Psoas muscle (tissue), 8 donors: ENCODE results near the gene NRIP2. TPM values are rescaled to one million over a fixed set of nuclear protein-coding genes. Genes with fewer than 3 reads are reported as not detected.
"Not testable (repeated sequence)": the region's sequence is repeated elsewhere in the genome, so short reads cannot be mapped to it uniquely, and the experiment has no call there.

ENCODE experiments used
- ATAC-seq, 4 donors: fragments of 200-7000 bp; cut with Tn5 transposase; one replicate each; pipeline ENCODE4 v1.9.1; 2020; ENCODE audit warnings: moderate library complexity in 3 of 4, mild to moderate bottlenecking in 2 of 4
- DNase-seq, 2 donors: peaks; one replicate each; pipeline ENCODE4 v3.0.0-alpha.2; 2020
- H3K27ac ChIP-seq: fragments of 200-600 bp; one replicate; pipeline ENCODE4 v1.8.0; 2022
- H3K27me3 ChIP-seq, 3 donors: fragments of 200-600 bp in 1 of 3; one replicate each; pipeline versions ENCODE4 v1.6.1 to v1.8.0; 2013 to 2022; ENCODE audit warnings: low read length in 2 of 3, mild to moderate bottlenecking in 2 of 3, moderate library complexity in 1 of 3; ENCODE audit not compliant: insufficient read depth in 3 of 3
- H3K36me3 ChIP-seq, 2 donors: fragments of 200-600 bp in 1 of 2; one replicate each; pipeline versions ENCODE4 v1.6.1 to v1.8.0; 2013 to 2022; ENCODE audit warnings: low read depth in 1 of 2, mild to moderate bottlenecking in 1 of 2, moderate library complexity in 1 of 2; ENCODE audit not compliant: insufficient read depth in 1 of 2
- H3K4me1 ChIP-seq: fragments of 200-600 bp; one replicate; pipeline ENCODE4 v1.8.0; 2022
- H3K4me3 ChIP-seq: fragments of 200-600 bp; one replicate; pipeline ENCODE4 v1.8.0; 2022; ENCODE audit warnings: mild to moderate bottlenecking
- H3K9me3 ChIP-seq: fragments of 200-600 bp; one replicate; pipeline ENCODE4 v1.8.0; 2022
- CTCF ChIP-seq: fragments of 200-600 bp; IDR thresholded peaks from one replicate; pipeline ENCODE4 v1.8.0; 2022; ENCODE audit warnings: antibody characterized with exemption
- WGBS, 3 donors: extraction: QIAGEN DNeasy Blood & Tissue Kit; methylation state at CpG; one replicate each; pipeline versions ENCODE4 v1.1.6 to v1.1.7; 2013; 5-methylcytosine and 5-hydroxymethylcytosine counted together
- intact Hi-C, 2 donors: fragments of 100-400 bp; cut with DNase I; formaldehyde crosslinking; loops; one replicate each; pipeline versions ENCODE4 v1.11.0 to v1.14.2; 2022
- polyA plus RNA-seq, 3 donors: library from polyadenylated mRNA; stranded (reverse); fragments of 200-250 nt; gene quantifications; one replicate each; pipeline ENCODE4 v1.2.3, GENCODE V29; 2013
- total RNA-seq, 4 donors: library from RNA; stranded (reverse); fragmentation: NEBNext Ultra II Directional in 2 of 4; extraction: Animal tissue kit (Norgen Biotek cat#: 25700) in 2 of 4; gene quantifications; one replicate each; pipeline versions ENCODE4 v1.2.1 to v1.2.4, GENCODE V29; 2021 to 2023
- donor health status: healthy with polysubstance abuse.
- donor health status: DM: no; HTN: no; CAD: no; lungs with moderate emphysema.
- donor health status: Bipolar disorder and iron deficiency.
- donor health status: healthy.
- donor health status: DM: yes; HTN: yes; CAD: no.
- donor health status: DM: no; HTN: no; CAD: no.
- donor health status: DM: no; HTN: no; CAD: no.
- donor health status: DM: yes; HTN: yes; CAD: no.

Gene NRIP2
- total and polyA plus RNA-seq, 7 donors, result 0.96 to 2.4 (median 1.3) TPM

- 5 to 10% (median 7%) methylated on average over 17 to 38 of the region's 38 CpGs for WGBS, 3 donors
- peak in 2 of 4 donors; percentile 7 to 50 for ATAC-seq
- intact Hi-C loops, result no loop called here
- Histone ChIP-seq H3K27ac (no peak overlapping the region), H3K4me3 (peak overlapping the region; percentile 78), H3K36me3 (peaks cover 0 to 2% of the 10 kb centered on the region in 2 donors), H3K4me1 (peaks cover 11% of the 10 kb centered on the region), H3K27me3 (no peaks in the 10 kb centered on the region), H3K9me3 (no peaks in the 10 kb centered on the region)
- no peak for TF ChIP-seq CTCF
- DNase-seq, result no peak
Measured at GRCh38 chr12:2876431-2877046, 41.7 kb upstream of the NRIP2 start.

DNA sequence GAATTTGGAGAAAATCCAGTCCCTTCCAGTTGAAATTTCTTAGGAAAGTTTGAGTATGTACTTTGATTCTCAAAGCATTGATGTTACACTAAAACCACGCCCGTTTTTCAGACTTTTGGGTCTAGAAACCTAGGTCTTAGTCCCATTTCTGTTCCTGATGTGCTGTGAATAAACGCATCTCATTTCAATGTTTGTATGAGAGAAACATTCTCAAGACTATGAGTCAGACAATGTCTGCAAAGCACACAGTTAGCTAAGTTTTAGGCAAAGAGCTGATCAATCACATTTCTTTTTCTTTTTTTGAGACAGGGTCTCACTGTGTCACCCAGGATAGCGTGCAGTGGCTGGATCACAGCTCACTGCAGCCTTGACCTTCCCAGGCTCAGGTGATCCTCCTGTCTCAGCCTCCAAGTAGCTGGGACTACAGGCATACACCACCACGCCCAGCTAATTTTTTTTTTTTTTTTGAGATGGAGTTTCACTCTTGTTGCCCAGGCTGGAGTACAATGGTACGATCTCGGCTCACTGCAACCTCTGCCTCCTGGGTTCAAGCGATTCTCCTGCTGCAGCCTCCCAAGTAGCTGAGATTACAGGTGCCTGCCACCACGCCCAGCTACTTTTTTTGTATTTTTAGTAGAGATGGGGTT lies 34.3 kb upstream of the NRIP2 start:
- ATAC-seq, H3K9me3 ChIP-seq, H3K4me3 ChIP-seq, H3K27me3 ChIP-seq, DNase-seq, H3K36me3 ChIP-seq, H3K27ac ChIP-seq, H3K4me1 ChIP-seq, intact Hi-C loops: not testable (repeated sequence)
- 93 to 98% (median 95%) methylated on average over 9 of the region's 9 CpGs for WGBS, 3 donors

- TF ChIP-seq CTCF, result no peak
- intact Hi-C loops, result no loop called here
- Histone ChIP-seq H3K9me3 (no peaks in the 10 kb centered on the region), H3K27ac (no peak overlapping the region), H3K4me1 (no peaks in the 10 kb centered on the region), H3K4me3 (no peak overlapping the region), H3K36me3 (no peaks in the 10 kb centered on the region), H3K27me3 (no peaks in the 10 kb centered on the region)
- ATAC-seq (no peak), DNase-seq (no peak)
- WGBS, 3 donors, result 97 to 98% (median 98%) methylated on average over 9 of the region's 9 CpGs
Measured at GRCh38 chr12:2864198-2864597, 29.4 kb upstream of the NRIP2 start.

DNA sequence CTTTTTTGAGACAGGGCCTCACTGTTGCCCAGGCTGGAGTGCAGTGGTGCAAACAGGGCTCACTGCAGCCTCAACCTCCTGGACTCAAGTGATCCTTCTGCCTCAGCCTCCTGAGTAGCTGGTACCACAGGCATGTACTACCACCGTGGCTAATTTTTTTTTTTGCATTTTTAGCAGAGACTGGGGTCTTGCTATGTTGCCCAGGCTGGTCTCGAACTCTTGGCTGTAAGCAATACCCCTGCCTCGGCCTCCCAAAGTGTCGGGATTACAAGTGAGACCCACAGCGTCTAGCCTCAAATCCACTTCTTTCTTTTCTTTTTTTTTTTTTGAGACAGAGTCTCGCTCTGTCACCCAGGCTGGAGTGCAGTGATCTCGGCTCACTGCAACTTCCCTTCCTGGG lies 28.6 kb upstream of the NRIP2 start:
- DNase-seq, H3K4me3 ChIP-seq, H3K9me3 ChIP-seq, ATAC-seq, H3K36me3 ChIP-seq, intact Hi-C loops, H3K27me3 ChIP-seq, H3K27ac ChIP-seq, H3K4me1 ChIP-seq: not testable (repeated sequence)
- WGBS, 3 donors, result 92 to 96% (median 92%) methylated on average over 7 of the region's 7 CpGs

GRCh38 chr12:2862876-2863275 lies 28.0 kb upstream of the NRIP2 start:
- intact Hi-C loops, result no loop called here
- peak; percentile 18 to 79 (median 63) for ATAC-seq
- 32 to 48% (median 34%) methylated on average over 7 of the region's 7 CpGs for WGBS, 3 donors

More at GRCh38 chr12:2862876-2863275, 28.0 kb upstream of the NRIP2 start:
- Histone ChIP-seq H3K9me3 (no peaks in the 10 kb centered on the region), H3K4me1 (peaks cover 5% of the 10 kb centered on the region), H3K36me3 (no peaks in the 10 kb centered on the region), H3K4me3 (no peak overlapping the region), H3K27me3 (no peaks in the 10 kb centered on the region), H3K27ac (no peak overlapping the region)
- peak in 1 of 2 donors; percentile 63 for DNase-seq
- TF ChIP-seq CTCF, result no peak
